Endodermal cell (in vitro differentiated cells): ENCODE data around the gene FDXR. TPM values are rescaled to one million over a fixed set of nuclear protein-coding genes. Genes with fewer than 3 reads are reported as not detected.

Source experiments
- DNase-seq: peaks from one replicate; pipeline ENCODE4 v3.0.0-alpha.2; 2017
- H3K27ac ChIP-seq: 2 replicates; pipeline ENCODE4 v1.5.1; 2013; ENCODE audit warnings: mild to moderate bottlenecking, low read depth, low read length, moderate library complexity
- H3K27me3 ChIP-seq: 2 replicates; pipeline ENCODE4 v1.6.1; 2013; ENCODE audit warnings: mild to moderate bottlenecking, low read length, moderate library complexity; ENCODE audit not compliant: insufficient read depth, control insufficient read depth, poor library complexity, severe bottlenecking
- H3K36me3 ChIP-seq: 2 replicates; pipeline ENCODE4 v1.7.0; 2013; ENCODE audit warnings: mild to moderate bottlenecking, low read length, moderate library complexity; ENCODE audit not compliant: control insufficient read depth, insufficient read depth
- H3K4me1 ChIP-seq: one replicate; pipeline ENCODE4 v1.7.0; 2013; ENCODE audit warnings: low read length; ENCODE audit not compliant: control insufficient read depth, insufficient read depth
- H3K4me3 ChIP-seq: 2 replicates; pipeline ENCODE4 v1.5.1; 2013; ENCODE audit warnings: mild to moderate bottlenecking, low read length, moderate library complexity
- H3K9ac ChIP-seq: 2 replicates; pipeline ENCODE4 v1.6.1; 2013; ENCODE audit warnings: mild to moderate bottlenecking, low read length, moderate library complexity; ENCODE audit not compliant: poor library complexity, severe bottlenecking; ENCODE audit errors: extremely low read depth
- H3K9me3 ChIP-seq: 2 replicates; pipeline ENCODE4 v1.6.1; 2013; ENCODE audit warnings: mild to moderate bottlenecking, low read length, moderate library complexity; ENCODE audit not compliant: control insufficient read depth
- H3K27ac Mint-ChIP-seq: 2 replicates; pipeline ENCODE4 v1.8.0; 2020; ENCODE audit warnings: mixed read lengths
- H3K27me3 Mint-ChIP-seq: 2 replicates; pipeline ENCODE4 v1.8.0; 2021; ENCODE audit warnings: mild to moderate bottlenecking, mixed read lengths; ENCODE audit not compliant: insufficient read depth
- H3K36me3 Mint-ChIP-seq: 2 replicates; pipeline ENCODE4 v1.8.0; 2020; ENCODE audit warnings: low read depth, mixed read lengths
- H3K4me1 Mint-ChIP-seq: 2 replicates; pipeline ENCODE4 v1.8.0; 2020; ENCODE audit warnings: mixed read lengths
- H3K4me3 Mint-ChIP-seq: 2 replicates; pipeline ENCODE4 v1.8.0; 2020; ENCODE audit warnings: mild to moderate bottlenecking, moderate library complexity, mixed read lengths
- H3K9me3 Mint-ChIP-seq: 2 replicates; pipeline ENCODE4 v1.8.0; 2020; ENCODE audit warnings: mild to moderate bottlenecking, mixed read lengths
- CTCF ChIP-seq: fragments of 200-600 bp; sonication (generic); conservative IDR thresholded peaks from 2 replicates; pipeline ENCODE4 v1.5.0; 2021; ENCODE audit warnings: antibody characterized with exemption, mild to moderate bottlenecking
- WGBS, 2 experiments: methylation state at CpG; one replicate each; pipeline versions ENCODE4 v1.1.5 to v1.1.7; 2013; ENCODE audit warnings: missing lambda C conversion rate in 2 of 2, mixed read lengths in 1 of 2; ENCODE audit not compliant: insufficient coverage in 1 of 2, insufficient read length in 1 of 2; 5-methylcytosine and 5-hydroxymethylcytosine counted together
- total RNA-seq, 2 donors: library from RNA; stranded (reverse); fragmentation: NEBNext Ultra II Directional in 1 of 2; extraction: Animal tissue kit (Norgen Biotek cat#: 25700) in 1 of 2; gene quantifications; 2 replicates in 1 of 2; 3 replicates in 1 of 2; pipeline ENCODE4 v1.2.1, GENCODE V29; 2021

Gene FDXR
- total RNA-seq, 2 donors from 2014 or later, result 17.3 to 19.4 TPM

- Histone ChIP-seq H3K9ac (no peak overlapping the region), H3K9me3 (no peaks in the 10 kb centered on the region), H3K4me3 (no peak overlapping the region), H3K4me1 (no peaks in the 10 kb centered on the region), H3K27ac (no peak overlapping the region), H3K36me3 (peaks cover 13% of the 10 kb centered on the region), H3K27me3 (no peaks in the 10 kb centered on the region)
- no peaks in the 10 kb centered on the region for H3K9me3 Mint-ChIP-seq
- peaks cover 4% of the 10 kb centered on the region for H3K27me3 Mint-ChIP-seq
- no peak for DNase-seq
- no peak for TF ChIP-seq CTCF
- H3K4me3 Mint-ChIP-seq, result no peak overlapping the region
- WGBS, 2 experiments, result 94 to 95% methylated on average over 10 to 12 of the region's 12 CpGs
- H3K27ac Mint-ChIP-seq, result no peak overlapping the region
- H3K4me1 Mint-ChIP-seq, result peaks cover 5% of the 10 kb centered on the region
- peaks cover 8% of the 10 kb centered on the region for H3K36me3 Mint-ChIP-seq
Measured at GRCh38 chr17:74868251-74868907, 4.4 kb downstream of the FDXR start.

GRCh38 chr17:74866198-74866835 is 6.5 kb downstream of the FDXR start:
- H3K27me3 Mint-ChIP-seq, result peaks cover 10% of the 10 kb centered on the region
- Histone ChIP-seq H3K9ac (no peak overlapping the region), H3K27me3 (peaks cover 9% of the 10 kb centered on the region), H3K9me3 (no peaks in the 10 kb centered on the region), H3K4me1 (no peaks in the 10 kb centered on the region), H3K36me3 (peaks cover 17% of the 10 kb centered on the region), H3K27ac (no peak overlapping the region), H3K4me3 (no peak overlapping the region)
- no peak for DNase-seq
- no peak overlapping the region for H3K27ac Mint-ChIP-seq
- H3K4me1 Mint-ChIP-seq, result peaks cover 1% of the 10 kb centered on the region
- 88 to 93% methylated on average over 6 to 19 of the region's 19 CpGs for WGBS, 2 experiments
- H3K36me3 Mint-ChIP-seq, result peaks cover 10% of the 10 kb centered on the region
- no peak overlapping the region for H3K4me3 Mint-ChIP-seq
- no peaks in the 10 kb centered on the region for H3K9me3 Mint-ChIP-seq
- no peak for TF ChIP-seq CTCF

- WGBS, 2 experiments, result 89 to 100% methylated on average over 7 to 19 of the region's 19 CpGs
- peaks cover 1% of the 10 kb centered on the region for H3K4me1 Mint-ChIP-seq
- Histone ChIP-seq H3K9ac (no peak overlapping the region), H3K9me3 (no peaks in the 10 kb centered on the region), H3K36me3 (peaks cover 17% of the 10 kb centered on the region), H3K4me1 (no peaks in the 10 kb centered on the region), H3K27me3 (peaks cover 16% of the 10 kb centered on the region), H3K4me3 (no peak overlapping the region), H3K27ac (no peak overlapping the region)
- no peak overlapping the region for H3K4me3 Mint-ChIP-seq
- peak; percentile 75 for DNase-seq
- peaks cover 17% of the 10 kb centered on the region for H3K27me3 Mint-ChIP-seq
- TF ChIP-seq CTCF, result peak; percentile 33
- H3K36me3 Mint-ChIP-seq, result peaks cover 10% of the 10 kb centered on the region
- no peak overlapping the region for H3K27ac Mint-ChIP-seq
- H3K9me3 Mint-ChIP-seq, result no peaks in the 10 kb centered on the region
Measured at GRCh38 chr17:74865504-74866197, 7.1 kb downstream of the FDXR start.
